NCI-H2196 (cell line): ENCODE measurements around the gene KIF9.
"Not testable (repeated sequence)": the region's sequence is repeated elsewhere in the genome, so short reads cannot be mapped to it uniquely, and the experiment has no call there.

Source experiments
- DNase-seq: peaks from one replicate; lab custom pipeline; 2025; ENCODE audit not compliant: unreplicated experiment; lab: John Stamatoyannopoulos, UW

KIF9 gene

GRCh38 chr3:47256331-47256730 lies 26.3 kb downstream of the KIF9 start:
- DNase-seq, result not testable (repeated sequence)

DNA sequence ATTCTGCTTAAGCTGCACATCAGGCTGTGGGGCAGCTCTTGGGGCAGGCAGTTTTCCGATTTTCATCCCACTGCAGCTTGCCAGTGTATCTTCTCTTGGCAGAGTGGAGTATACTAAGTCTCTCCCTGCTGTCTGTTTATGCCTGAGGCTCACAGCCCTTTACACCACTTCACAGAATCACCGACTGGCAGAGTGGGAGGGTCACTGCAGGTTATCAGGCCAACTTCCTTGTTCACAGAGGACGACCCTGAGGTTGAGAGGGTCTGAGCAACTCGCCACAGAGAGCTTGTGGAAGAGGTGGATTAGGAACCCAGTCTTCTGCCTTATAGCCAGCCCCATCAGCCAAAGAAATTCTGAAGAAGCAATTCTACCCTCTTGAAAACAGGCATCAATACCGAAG lies 30.9 kb downstream of the KIF9 start:
- no peak for DNase-seq

DNA sequence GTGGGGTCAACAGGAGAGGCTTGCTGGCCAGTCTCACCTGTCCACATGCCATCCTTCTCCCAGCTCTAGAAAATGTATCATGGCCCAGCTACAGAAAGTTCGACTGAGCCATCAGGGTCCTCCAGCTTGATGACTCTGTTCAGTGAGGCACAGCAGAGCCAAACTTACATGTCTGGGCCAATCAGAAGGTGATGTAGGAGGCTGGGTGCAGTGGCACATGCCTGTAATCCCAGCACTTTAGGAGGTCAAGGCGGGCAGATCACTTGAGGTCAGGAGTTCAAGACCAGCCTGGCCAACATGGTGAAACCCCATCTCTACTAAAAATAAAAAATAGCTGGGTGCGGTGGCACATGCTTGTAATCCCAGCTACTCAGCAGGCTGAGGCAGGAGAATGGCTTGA lies 31.5 kb downstream of the KIF9 start:
- not testable (repeated sequence) for DNase-seq

GRCh38 chr3:47250309-47251060 lies 32.1 kb downstream of the KIF9 start:
- DNase-seq, result no peak

- no peak for DNase-seq
Measured at GRCh38 chr3:47247131-47248064, 35.2 kb downstream of the KIF9 start.

DNA sequence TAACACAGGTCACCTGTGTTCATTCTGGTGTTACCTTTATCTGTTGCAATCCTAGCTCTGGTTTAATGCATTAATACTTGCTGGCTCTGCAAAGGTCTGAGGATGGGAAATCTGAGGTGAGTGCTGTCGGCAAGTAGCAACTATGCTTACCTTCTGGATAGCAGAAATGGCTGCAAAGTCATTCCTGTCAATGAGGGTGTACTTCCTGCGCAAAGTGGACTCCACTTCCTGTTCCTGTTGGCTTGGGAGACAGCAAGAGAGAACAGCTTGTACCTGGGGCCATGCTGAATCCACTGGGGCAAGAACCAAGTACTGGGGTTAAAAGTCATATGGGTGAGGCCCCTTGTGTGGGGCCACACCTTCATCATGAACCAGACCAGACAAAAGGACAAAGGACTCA lies 37.3 kb downstream of the KIF9 start:
- DNase-seq, result no peak

- DNase-seq, result no peak
Measured at GRCh38 chr3:47244531-47245100, 38.0 kb downstream of the KIF9 start.

GRCh38 chr3:47243419-47244147 lies 39.0 kb downstream of the KIF9 start:
- DNase-seq, result no peak

GRCh38 chr3:47239929-47240328 lies 42.7 kb downstream of the KIF9 start:
- no peak for DNase-seq

DNA sequence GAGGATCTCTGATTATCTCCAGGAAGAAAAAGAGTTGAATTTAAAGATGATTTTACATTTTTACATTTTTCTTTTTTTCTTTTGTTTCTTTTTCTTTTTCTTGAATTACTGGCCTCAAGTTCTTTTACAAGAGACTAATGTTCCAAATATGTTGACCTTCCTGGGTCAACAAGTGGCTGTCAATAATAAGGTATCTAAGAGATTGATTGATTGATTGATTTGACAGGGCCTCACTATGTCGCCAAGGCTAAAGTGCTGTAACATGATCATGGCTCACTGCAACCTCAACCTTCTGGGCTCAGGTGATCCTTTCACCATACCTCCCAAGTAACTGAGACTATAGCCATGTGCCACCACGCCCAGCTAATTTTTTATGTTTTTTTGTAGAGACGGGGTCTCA lies 44.6 kb downstream of the KIF9 start:
- DNase-seq, result no peak

DNA sequence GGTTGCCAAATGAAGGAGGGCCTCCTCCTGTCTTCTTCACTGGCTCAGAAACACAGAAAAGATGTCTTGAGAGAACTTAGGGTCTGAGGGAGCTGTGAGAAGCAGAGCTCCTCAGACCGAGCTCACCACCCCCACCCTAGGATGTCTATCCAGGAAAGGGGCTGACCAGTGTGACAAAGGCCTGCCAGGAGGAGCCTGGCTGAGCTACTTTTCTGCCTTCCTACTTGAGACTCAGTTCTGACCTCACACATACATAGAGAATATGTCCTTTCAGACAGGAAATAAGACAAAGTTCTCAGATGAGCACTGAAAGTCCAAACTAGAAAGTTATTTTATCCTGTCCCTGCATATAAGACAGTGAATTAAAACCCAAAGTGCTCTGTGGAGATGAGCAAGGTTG lies 54.5 kb downstream of the KIF9 start:
- DNase-seq, result no peak

DNA sequence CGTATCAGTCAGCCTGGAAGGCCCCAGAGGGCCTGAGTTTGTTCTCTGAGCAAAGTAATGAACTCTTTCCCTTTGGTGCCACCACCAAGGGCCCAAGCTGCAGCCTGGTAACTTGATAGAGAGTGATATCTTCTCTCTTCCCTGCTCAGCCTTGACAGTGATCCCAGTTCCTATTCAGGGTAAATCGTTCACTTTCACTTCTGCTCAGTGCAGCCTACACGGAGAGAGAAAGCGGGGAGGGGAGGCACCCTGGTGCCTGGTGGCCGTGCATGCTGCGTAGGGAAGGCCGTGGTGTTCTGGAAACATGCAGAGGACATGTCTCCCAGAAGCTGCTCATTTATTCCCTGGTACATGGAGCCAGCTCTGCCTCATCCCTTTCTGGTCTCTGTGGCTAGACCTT lies 54.9 kb downstream of the KIF9 start:
- DNase-seq, result no peak

- DNase-seq, result no peak
Measured at GRCh38 chr3:47225310-47225906, 57.2 kb downstream of the KIF9 start.

DNA sequence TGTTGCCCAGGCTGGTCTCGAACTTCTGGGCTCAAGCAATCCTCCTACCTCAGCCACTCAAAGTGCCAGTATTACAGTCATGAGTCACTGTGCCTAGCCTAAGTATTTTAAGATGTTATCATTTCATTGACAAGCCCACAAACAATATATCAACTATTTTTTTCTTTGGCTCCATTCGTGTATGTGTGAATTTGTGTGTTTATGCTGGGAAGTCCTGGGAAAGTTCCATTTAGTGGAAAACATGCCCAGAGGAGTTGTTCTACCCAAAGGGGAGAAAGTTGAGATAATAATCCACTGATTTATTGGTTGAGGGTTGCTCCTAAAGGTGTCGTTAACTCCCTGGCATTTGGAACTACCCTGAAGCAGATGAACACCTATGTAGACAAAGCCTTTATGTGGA lies 58.8 kb downstream of the KIF9 start:
- DNase-seq, result no peak

GRCh38 chr3:47221798-47222197 lies 60.8 kb downstream of the KIF9 start:
- no peak for DNase-seq

GRCh38 chr3:47210863-47211405 lies 71.7 kb downstream of the KIF9 start:
- DNase-seq, result no peak

GRCh38 chr3:47206022-47206421 lies 76.6 kb downstream of the KIF9 start:
- not testable (repeated sequence) for DNase-seq

- DNase-seq, result no peak
Measured at GRCh38 chr3:47204875-47205274, 77.7 kb downstream of the KIF9 start.

DNA sequence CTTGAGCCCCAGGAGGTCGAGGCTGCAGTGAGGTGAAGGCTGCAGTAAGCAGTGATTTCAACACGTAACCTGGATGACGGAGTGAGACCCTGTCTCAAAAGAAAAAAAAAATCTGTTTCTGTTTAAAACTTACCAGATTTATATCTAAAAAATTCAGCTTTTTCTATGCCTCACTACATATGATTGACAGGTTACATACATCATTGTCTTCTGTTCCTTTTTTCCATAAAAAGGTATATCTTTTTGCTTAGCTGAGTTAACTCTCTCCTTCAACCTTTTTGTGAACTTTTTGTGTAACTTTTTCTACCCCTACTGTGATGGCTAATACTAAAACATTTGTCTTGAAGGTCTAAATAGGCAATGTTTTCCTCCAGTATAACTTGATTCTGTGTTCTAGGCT lies 80.1 kb downstream of the KIF9 start:
- no peak for DNase-seq

GRCh38 chr3:47197287-47197686 lies 85.3 kb downstream of the KIF9 start:
- peak; percentile 1 for DNase-seq

- no peak for DNase-seq
Measured at GRCh38 chr3:47194994-47195393, 87.6 kb downstream of the KIF9 start.
